IMR-90 (cell line): ENCODE measurements around the gene RPTOR. TPM values are rescaled to one million over a fixed set of nuclear protein-coding genes. Genes with fewer than 3 reads are reported as not detected.
A peak's percentile ranks its signal among the peaks of the same experiment; 100 is the strongest.

Experiments
- ATAC-seq: fragments of 200-7000 bp; cut with Tn5 transposase; 2 replicates; pipeline ENCODE4 v1.9.1; 2020; ENCODE audit warnings: low read depth, mild to moderate bottlenecking, moderate library complexity
- BruUV-seq: library from RNA; stranded (reverse); fragments of 400-500 nt; replicated peaks from 2 replicates; lab custom pipeline; 2021; lab: Mats Ljungman, UMichigan
- CTCF ChIA-PET: fragments of 300-600 bp; formaldehyde crosslinking; extraction: SDS; loops from one replicate; lab custom pipeline; 2021; ENCODE audit warnings: antibody characterized with exemption; lab: Yijun Ruan, JAX
- POLR2A ChIA-PET: fragments of 300-600 bp; sonication (Branson Sonifier 250); formaldehyde crosslinking; loops from one replicate; lab custom pipeline; 2022; ENCODE audit warnings: antibody characterized with exemption; ENCODE audit not compliant: unreplicated experiment; lab: Charles Lee
- DNase-seq: peaks from one replicate; pipeline ENCODE4 v3.0.0; 2013
- H2AFZ ChIP-seq: replicated peaks from 2 replicates; pipeline ENCODE3; 2013; ENCODE audit warnings: low read length, mild to moderate bottlenecking; ENCODE audit not compliant: poor library complexity
- H2AK5ac ChIP-seq: 2 replicates; pipeline ENCODE4 v1.6.1; 2013; ENCODE audit warnings: low read depth, low read length, inconsistent platforms
- H2AK9ac ChIP-seq: replicated peaks from 2 replicates; pipeline ENCODE3; 2013; ENCODE audit warnings: mild to moderate bottlenecking, low read depth, low read length, moderate library complexity; ENCODE audit not compliant: poor library complexity
- H2BK120ac ChIP-seq: 2 replicates; pipeline ENCODE4 v1.6.1; 2013; ENCODE audit warnings: low read depth, low read length, inconsistent platforms
- H2BK15ac ChIP-seq: 3 replicates; pipeline ENCODE4 v1.6.1; 2013; ENCODE audit warnings: low read depth, low read length, inconsistent platforms
- H2BK20ac ChIP-seq: 2 replicates; pipeline ENCODE4 v1.6.1; 2013; ENCODE audit warnings: low read depth, mild to moderate bottlenecking, inconsistent platforms, low read length, moderate library complexity
- H2BK5ac ChIP-seq: 2 replicates; pipeline ENCODE4 v1.6.1; 2013; ENCODE audit warnings: mild to moderate bottlenecking, low read depth, low read length, inconsistent platforms; ENCODE audit not compliant: poor library complexity, severe bottlenecking
- H3K14ac ChIP-seq: replicated peaks from 2 replicates; pipeline ENCODE4 v1.6.1; 2013; ENCODE audit warnings: low read depth, low read length, inconsistent platforms
- H3K18ac ChIP-seq: 2 replicates; pipeline ENCODE4 v1.6.1; 2013; ENCODE audit warnings: low read depth, low read length, control low read depth
- H3K23ac ChIP-seq: 2 replicates; pipeline ENCODE4 v1.6.1; 2013; ENCODE audit warnings: low read depth, low read length, inconsistent platforms
- H3K27ac ChIP-seq: 2 replicates; pipeline ENCODE4 v1.5.1; 2013; ENCODE audit warnings: mild to moderate bottlenecking, control low read depth, low read length; ENCODE audit not compliant: insufficient read depth
- H3K27me3 ChIP-seq: 2 replicates; pipeline ENCODE4 v1.6.1; 2013; ENCODE audit warnings: low read length; ENCODE audit not compliant: control insufficient read depth, insufficient read depth
- H3K36me3 ChIP-seq: 2 replicates; pipeline ENCODE4 v1.6.1; 2013; ENCODE audit warnings: low read length, mixed read lengths; ENCODE audit not compliant: control insufficient read depth, insufficient read depth
- H3K4ac ChIP-seq: 2 replicates; pipeline ENCODE4 v1.6.1; 2013; ENCODE audit warnings: low read depth, low read length, inconsistent platforms
- H3K4me1 ChIP-seq: 2 replicates; pipeline ENCODE4 v1.6.1; 2013; ENCODE audit warnings: low read length, mixed read lengths; ENCODE audit not compliant: control insufficient read depth, insufficient read depth
- H3K4me2 ChIP-seq: 2 replicates; pipeline ENCODE4 v1.6.1; 2013; ENCODE audit warnings: low read depth, mild to moderate bottlenecking, control low read depth, low read length, moderate library complexity
- H3K4me3 ChIP-seq: 2 replicates; pipeline ENCODE4 v1.5.1; 2013; ENCODE audit warnings: low read depth, mild to moderate bottlenecking, control low read depth, low read length, moderate library complexity; ENCODE audit not compliant: insufficient read depth
- H3K56ac ChIP-seq: 2 replicates; pipeline ENCODE4 v1.6.1; 2013; ENCODE audit warnings: low read length, inconsistent platforms; ENCODE audit not compliant: insufficient read depth; ENCODE audit errors: extremely low read depth
- H3K79me1 ChIP-seq, 2 experiments: 2 replicates each; pipeline ENCODE4 v1.6.1; 2013; ENCODE audit warnings: low read length in 2 of 2, inconsistent platforms in 1 of 2, low read depth in 1 of 2
- H3K9ac ChIP-seq: 2 replicates; pipeline ENCODE4 v1.6.1; 2013; ENCODE audit warnings: low read depth, low read length, control low read depth
- H3K9me1 ChIP-seq: 2 replicates; pipeline ENCODE4 v1.6.1; 2013; ENCODE audit warnings: low read length, inconsistent platforms; ENCODE audit not compliant: insufficient read depth
- H3K9me3 ChIP-seq: 2 replicates; pipeline ENCODE4 v1.6.1; 2013; ENCODE audit warnings: low read length; ENCODE audit not compliant: control insufficient read depth, insufficient read depth
- H4K20me1 ChIP-seq: 2 replicates; pipeline ENCODE4 v1.6.1; 2013; ENCODE audit warnings: low read length, inconsistent platforms; ENCODE audit not compliant: insufficient read depth
- H4K5ac ChIP-seq: 2 replicates; pipeline ENCODE4 v1.6.1; 2013; ENCODE audit warnings: mild to moderate bottlenecking, low read depth, low read length, control low read depth
- H4K8ac ChIP-seq, 2 experiments: 2 replicates each; pipeline ENCODE4 v1.6.1; 2013; ENCODE audit warnings: low read depth in 2 of 2, low read length in 2 of 2, control low read depth in 1 of 2, inconsistent platforms in 1 of 2
- H4K91ac ChIP-seq: 2 replicates; pipeline ENCODE4 v1.6.1; 2013; ENCODE audit warnings: low read depth, low read length, inconsistent platforms; ENCODE audit not compliant: insufficient read depth
- CHD1 ChIP-seq: IDR thresholded peaks from 2 replicates; pipeline ENCODE4 v1.6.1; 2012; ENCODE audit warnings: low read depth, low read length, improper control_type of control experiment
- FOS ChIP-seq: fragments of 150-350 bp; IDR thresholded peaks from 2 replicates; pipeline ENCODE4 v1.6.1; 2016; ENCODE audit warnings: low read depth, low read length
- MAFK ChIP-seq: IDR thresholded peaks from 2 replicates; pipeline ENCODE4 v1.6.1; 2012; ENCODE audit warnings: low read depth, low read length, improper control_type of control experiment
- MAZ ChIP-seq: IDR thresholded peaks from 2 replicates; pipeline ENCODE4 v1.6.1; 2012; ENCODE audit warnings: low read depth, mild to moderate bottlenecking, low read length, improper control_type of control experiment, moderate library complexity, borderline replicate concordance
- MXI1 ChIP-seq: IDR thresholded peaks from 2 replicates; pipeline ENCODE4 v1.6.1; 2012; ENCODE audit warnings: low read depth, mild to moderate bottlenecking, low read length, moderate library complexity, borderline replicate concordance
- NFE2L2 ChIP-seq: fragments of 150-350 bp; IDR thresholded peaks from 2 replicates; pipeline ENCODE4 v1.6.1; 2016; ENCODE audit warnings: low read depth, mild to moderate bottlenecking, low read length
- RAD21 ChIP-seq: IDR thresholded peaks from 2 replicates; pipeline ENCODE4 v1.6.1; 2012; ENCODE audit warnings: low read length, improper control_type of control experiment
- RCOR1 ChIP-seq: IDR thresholded peaks from 2 replicates; pipeline ENCODE4 v1.6.1; 2012; ENCODE audit warnings: mild to moderate bottlenecking, low read length, improper control_type of control experiment; ENCODE audit not compliant: insufficient replicate concordance
- RFX5 ChIP-seq: IDR thresholded peaks from 2 replicates; pipeline ENCODE4 v1.8.0; 2012; ENCODE audit warnings: low read depth, mild to moderate bottlenecking, low read length, moderate library complexity
- SMC3 ChIP-seq: fragments of 150-350 bp; IDR thresholded peaks from 2 replicates; pipeline ENCODE4 v1.6.1; 2016; ENCODE audit warnings: low read depth, mild to moderate bottlenecking, antibody characterized with exemption, low read length, moderate library complexity
- WGBS, 2 experiments: methylation state at CpG; one replicate each; pipeline versions ENCODE4 v1.1.5 to v1.1.7; 2013; ENCODE audit warnings: missing lambda C conversion rate in 2 of 2; ENCODE audit not compliant: insufficient read length in 1 of 2; ENCODE audit errors: extremely low coverage in 2 of 2; 5-methylcytosine and 5-hydroxymethylcytosine counted together
- dilution Hi-C: fragments of 300-500 bp; cut with HindIII; formaldehyde crosslinking; loops from one replicate; pipeline ENCODE4 v1.14.3; 2018; ENCODE audit warnings: low sequenced_read_pairs; ENCODE audit not compliant: unreplicated experiment
- in situ Hi-C: fragments of 300-500 bp; cut with MboI; formaldehyde crosslinking; loops from 3 replicates; pipeline ENCODE4 v1.14.3; 2019; ENCODE audit warnings: low sequenced_read_pairs, inconsistent platforms, mixed read lengths
- intact Hi-C: fragments of 100-400 bp; cut with micrococcal nuclease; formaldehyde crosslinking; loops from 2 replicates; pipeline ENCODE4 v1.10.0; 2022
- polyA plus RNA-seq, 3 experiments: library from polyadenylated mRNA; depleted of rRNA; stranded (reverse); fragments of >200 nt; gene quantifications; 2 replicates each; pipeline ENCODE4 v1.2.3, GENCODE V29; 2012; ENCODE audit warnings: low replicate concordance in 1 of 3
- total RNA-seq: library from RNA; depleted of rRNA; stranded (reverse); fragments of >200 nt; gene quantifications from 2 replicates; pipeline ENCODE4 v1.2.3, GENCODE V29; 2012
- TF ChIP-seq, protein P1 (sequence below): fragments of 150-350 bp; IDR thresholded peaks from 2 replicates; pipeline ENCODE4 v1.6.1; 2016; ENCODE audit warnings: low read depth, mild to moderate bottlenecking, low read length, moderate library complexity, borderline replicate concordance
- TF ChIP-seq, protein P2 (sequence below): fragments of 150-350 bp; IDR thresholded peaks from 2 replicates; pipeline ENCODE4 v1.6.1; 2017; ENCODE audit warnings: mild to moderate bottlenecking, antibody characterized with exemption, low read length, low read depth

Gene RPTOR
- total and polyA plus RNA-seq, 2 of the 4 experiments (the other 2 are of a cell fraction): 10.8 to 14.7 TPM

DNA sequence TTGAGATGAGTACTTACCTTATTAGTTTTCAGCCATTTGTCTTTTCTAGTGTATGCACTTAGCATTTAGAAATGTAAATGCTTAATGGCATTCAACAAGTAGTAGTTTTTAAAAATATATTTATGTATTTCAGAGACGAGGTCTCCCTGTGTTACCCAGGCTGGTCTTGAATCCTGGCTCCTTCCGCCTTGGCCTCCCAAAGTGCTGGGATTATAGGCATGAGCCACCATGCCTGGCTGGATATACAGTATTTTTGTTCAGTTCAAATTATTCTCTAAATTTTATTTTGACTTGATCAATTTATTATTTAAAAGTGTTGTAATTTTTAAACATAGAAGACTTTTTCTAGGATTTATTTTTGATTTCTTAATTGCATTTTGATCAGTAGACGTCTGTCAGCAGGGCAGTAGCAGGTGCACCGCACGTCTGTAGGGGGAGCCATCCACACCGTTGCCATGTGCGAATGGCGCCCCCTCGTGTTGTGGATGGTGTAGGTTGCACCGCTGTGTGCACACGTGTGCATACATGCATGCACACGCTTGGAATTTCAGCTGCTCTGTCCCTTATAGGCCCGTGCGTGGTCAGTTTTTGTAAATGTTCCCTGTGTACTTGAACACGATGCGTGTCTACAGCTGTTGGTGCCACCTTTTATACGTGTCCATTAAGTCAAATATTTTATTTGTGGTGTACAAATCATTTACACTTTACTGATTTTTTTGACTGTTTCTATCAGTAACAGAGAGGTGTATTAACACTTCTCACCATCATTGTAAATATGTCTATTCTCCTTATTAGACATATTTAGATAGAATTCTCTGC, 30.6 kb downstream of the RPTOR start:
- Histone ChIP-seq H3K27ac (no peak overlapping the region), H3K9ac (no peak overlapping the region), H3K79me1 (peaks cover 27 to 54% of the 10 kb centered on the region in 2 experiments), H3K9me1 (peaks cover 12% of the 10 kb centered on the region), H3K14ac (no peak overlapping the region), H3K9me3 (no peaks in the 10 kb centered on the region), H3K4me1 (peaks cover 5% of the 10 kb centered on the region; the same call in 1 of the 2 replicates), H2AFZ (peak overlapping the region; percentile 60), H3K18ac (no peak overlapping the region), H2AK5ac (peak overlapping the region; percentile 41; the same call in 1 of the 2 replicates), H4K20me1 (peaks cover 3% of the 10 kb centered on the region; the same call in 1 of the 2 replicates), H3K27me3 (no peaks in the 10 kb centered on the region), H3K23ac (no peak overlapping the region), H4K8ac (peak overlapping the region in 1 of 2 experiments; percentile 72; a peak in 1 of 4 replicates), H2BK120ac (peak overlapping the region; percentile 28; the same call in 1 of the 2 replicates), H4K91ac (no peak overlapping the region), H2AK9ac (peak overlapping the region; percentile 4), H3K4ac (no peak overlapping the region; the same call in 1 of the 2 replicates), H2BK5ac (no peak overlapping the region), H4K5ac (no peak overlapping the region), H3K4me2 (no peak overlapping the region), H3K56ac (no peak overlapping the region), H2BK20ac (0 out of 2 replicates have a peak overlapping the region, but pooled peaks have one; percentile 23), H3K4me3 (no peak overlapping the region), H2BK15ac (no peak overlapping the region), H3K36me3 (no peaks in the 10 kb centered on the region)
- intact Hi-C loops: loop anchor here (1.0 to 5.0 kb wide), 3 partner anchors 97 to 407 kb away; no protein-coding TSS in a partner anchor
- ATAC-seq (peak; percentile 98), DNase-seq (peak; percentile 89)
- dilution Hi-C loops: no loop called here
- WGBS, 2 experiments: no CpG with 5 or more reads among the region's 17 CpGs
- in situ Hi-C loops: loop anchor here (5.0 kb wide), 1 partner anchor 402 kb away; no protein-coding TSS in a partner anchor
- BruUV-seq: no TSS peak
- ChIA-PET POLR2A (no interaction called here), CTCF (interaction anchor here (0.6 to 1.1 kb wide), 7 partner anchors 8 to 103 kb away, joined by 3 to 5 read pairs (median 3); no protein-coding TSS in a partner anchor)
- TF ChIP-seq RAD21 (peak; percentile 100), MAZ (peak; percentile 37; the same call in 1 of the 2 replicates), FOS (no peak), MAFK (peak; percentile 24; the same call in 1 of the 2 replicates), RCOR1 (peak; percentile 81), CHD1 (no peak), NFE2L2 (no peak), SMC3 (peak; percentile 100), RFX5 (no peak), MXI1 (peak; percentile 92)
- TF ChIP-seq, protein P1, sequence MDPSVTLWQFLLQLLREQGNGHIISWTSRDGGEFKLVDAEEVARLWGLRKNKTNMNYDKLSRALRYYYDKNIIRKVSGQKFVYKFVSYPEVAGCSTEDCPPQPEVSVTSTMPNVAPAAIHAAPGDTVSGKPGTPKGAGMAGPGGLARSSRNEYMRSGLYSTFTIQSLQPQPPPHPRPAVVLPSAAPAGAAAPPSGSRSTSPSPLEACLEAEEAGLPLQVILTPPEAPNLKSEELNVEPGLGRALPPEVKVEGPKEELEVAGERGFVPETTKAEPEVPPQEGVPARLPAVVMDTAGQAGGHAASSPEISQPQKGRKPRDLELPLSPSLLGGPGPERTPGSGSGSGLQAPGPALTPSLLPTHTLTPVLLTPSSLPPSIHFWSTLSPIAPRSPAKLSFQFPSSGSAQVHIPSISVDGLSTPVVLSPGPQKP: no peak
- TF ChIP-seq, protein P2, sequence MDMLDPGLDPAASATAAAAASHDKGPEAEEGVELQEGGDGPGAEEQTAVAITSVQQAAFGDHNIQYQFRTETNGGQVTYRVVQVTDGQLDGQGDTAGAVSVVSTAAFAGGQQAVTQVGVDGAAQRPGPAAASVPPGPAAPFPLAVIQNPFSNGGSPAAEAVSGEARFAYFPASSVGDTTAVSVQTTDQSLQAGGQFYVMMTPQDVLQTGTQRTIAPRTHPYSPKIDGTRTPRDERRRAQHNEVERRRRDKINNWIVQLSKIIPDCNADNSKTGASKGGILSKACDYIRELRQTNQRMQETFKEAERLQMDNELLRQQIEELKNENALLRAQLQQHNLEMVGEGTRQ: peak; percentile 72
